Measurements from ENCODE around the gene DENND4A.

Gene DENND4A

DNA sequence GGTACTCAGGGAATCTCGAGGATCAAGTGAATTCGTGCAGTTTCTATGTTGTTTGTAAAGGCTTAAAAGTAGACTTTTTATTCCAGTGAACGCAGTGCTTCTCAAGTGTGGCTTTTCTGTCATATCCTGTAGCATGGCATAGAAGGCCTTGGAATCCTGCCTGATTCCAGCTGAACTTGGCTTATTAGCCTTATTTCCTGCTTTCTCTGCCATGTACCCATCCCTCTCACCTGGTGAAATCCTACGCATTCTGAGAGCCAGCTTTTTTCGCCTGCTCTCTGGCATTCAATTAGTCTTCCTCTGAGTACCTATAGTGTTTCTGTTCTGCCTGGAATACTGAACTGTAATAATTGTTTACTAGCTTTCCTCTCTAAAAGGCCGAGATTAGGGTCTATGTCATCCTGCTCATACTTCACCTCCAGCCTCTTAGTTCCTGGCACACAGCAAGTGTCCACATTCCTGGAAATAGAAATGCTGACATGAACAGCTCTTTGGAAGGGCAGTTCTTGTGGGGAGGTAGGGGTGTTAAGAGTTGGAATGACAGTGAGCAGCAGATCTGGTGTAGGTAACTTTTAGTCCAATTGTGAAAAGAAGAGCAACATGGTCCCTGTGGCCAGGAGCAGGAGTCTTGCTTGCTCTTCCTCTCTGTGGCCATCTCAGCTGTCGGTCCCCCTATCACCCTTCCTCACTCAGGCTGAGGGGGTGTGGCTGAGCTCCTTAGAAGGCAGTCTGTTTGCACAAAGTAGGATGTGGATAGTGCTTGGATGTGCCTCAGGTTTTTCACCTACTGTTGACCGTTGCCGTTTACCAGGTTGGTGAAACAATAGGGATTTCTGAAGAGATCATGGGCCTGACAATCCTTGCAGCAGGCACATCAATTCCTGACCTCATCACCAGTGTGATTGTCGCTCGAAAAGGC lies 140.0 kb downstream of the DENND4A start:
- no peak overlapping the region for H2AFZ ChIP-seq (ENCODE audit: low read length)
- no peak overlapping the region for H2BK12ac ChIP-seq (ENCODE audit: low read length)
- H3K14ac ChIP-seq (ENCODE audit: low read length) = no peak overlapping the region
- H3K4me2 ChIP-seq (ENCODE audit: insufficient read depth, low read length, poor library complexity, severe bottlenecking) = no peak overlapping the region
- no peak overlapping the region for H3K27ac ChIP-seq (replicated peaks; ENCODE audit: low read length)
- H3K36me3 ChIP-seq (replicated peaks in 1 of 2; ENCODE audit: control insufficient read depth in 2 of 2, insufficient read depth in 2 of 2, low read length in 2 of 2) = peaks cover 0 to 14% of the 10 kb centered on the region in 2 donors
- H3K18ac ChIP-seq (ENCODE audit: low read length) = no peak overlapping the region
- H3K9ac ChIP-seq (ENCODE audit: low read depth, low read length, poor library complexity) = no peak overlapping the region
- no CpG with 5 or more reads among the region's 11 CpGs for WGBS, 2 donors (ENCODE audit: extremely low coverage in 2 of 2, insufficient read length in 2 of 2, insufficient replicate concordance in 1 of 2)
- no peaks in the 10 kb centered on the region for H3K79me1 ChIP-seq (ENCODE audit: low read depth, low read length)
- H3K23ac ChIP-seq (ENCODE audit: low read depth, low read length, poor library complexity) = no peak overlapping the region
- no peak overlapping the region for H3K4ac ChIP-seq (ENCODE audit: low read length)
- H3K4me1 ChIP-seq (ENCODE audit: control insufficient read depth in 2 of 2, insufficient read depth in 1 of 2, low read depth in 1 of 2, low read length in 2 of 2) = peaks cover 0 to 3% of the 10 kb centered on the region in 2 donors
- H4K91ac ChIP-seq (ENCODE audit: low read depth, low read length, poor library complexity) = no peak overlapping the region
- peak overlapping the region in 1 of 2 donors; percentile 26 for H3K4me3 ChIP-seq (ENCODE audit: low read length in 2 of 2)
- no peaks in the 10 kb centered on the region for H3K27me3 ChIP-seq (ENCODE audit: control insufficient read depth in 3 of 3, insufficient read depth in 3 of 3, low read depth in 1 of 3, low read length in 3 of 3)
- no peak overlapping the region for H4K8ac ChIP-seq (ENCODE audit: low read depth, low read length)
- DNase-seq (ENCODE audit: low spot score) = no peak
- H2BK5ac ChIP-seq (ENCODE audit: low read length) = no peak overlapping the region
- H3K9me3 ChIP-seq (replicated peaks in 1 of 2; ENCODE audit: control insufficient read depth in 2 of 2, insufficient read depth in 1 of 2, low read depth in 1 of 2, low read length in 2 of 2) = no peaks in the 10 kb centered on the region
- H2BK120ac ChIP-seq (ENCODE audit: low read depth, low read length) = no peak overlapping the region
- H2AK5ac ChIP-seq (ENCODE audit: low read depth, low read length) = no peak overlapping the region
- H2BK15ac ChIP-seq (ENCODE audit: low read length) = no peak overlapping the region

DNA sequence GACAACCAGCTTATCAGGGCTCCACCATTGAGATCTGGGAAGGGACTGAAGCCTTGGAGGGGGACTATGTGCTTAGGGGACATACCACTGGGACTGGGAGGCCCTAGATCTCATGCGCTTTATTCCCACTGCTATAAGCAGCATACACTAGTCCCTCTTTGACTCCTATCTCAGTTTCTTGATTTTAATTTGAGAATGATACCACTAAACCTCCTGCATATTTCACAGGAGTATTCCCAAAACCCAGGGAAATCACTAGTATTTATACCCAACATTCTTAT lies 141.1 kb downstream of the DENND4A start:
- H2BK15ac ChIP-seq (ENCODE audit: low read length) = no peak overlapping the region
- WGBS, 2 donors (ENCODE audit: extremely low coverage in 2 of 2, insufficient read length in 2 of 2, insufficient replicate concordance in 1 of 2) = no CpG with 5 or more reads among the region's 1 CpG
- H3K9me3 ChIP-seq (replicated peaks in 1 of 2; ENCODE audit: control insufficient read depth in 2 of 2, insufficient read depth in 1 of 2, low read depth in 1 of 2, low read length in 2 of 2) = no peaks in the 10 kb centered on the region
- DNase-seq (ENCODE audit: low spot score) = no peak
- H3K4ac ChIP-seq (ENCODE audit: low read length) = no peak overlapping the region
- H2AK5ac ChIP-seq (ENCODE audit: low read depth, low read length) = no peak overlapping the region
- H2AFZ ChIP-seq (ENCODE audit: low read length) = no peak overlapping the region
- H3K23ac ChIP-seq (ENCODE audit: low read depth, low read length, poor library complexity) = no peak overlapping the region
- no peak overlapping the region for H2BK120ac ChIP-seq (ENCODE audit: low read depth, low read length)
- H3K14ac ChIP-seq (ENCODE audit: low read length) = no peak overlapping the region
- no peak overlapping the region for H3K9ac ChIP-seq (ENCODE audit: low read depth, low read length, poor library complexity)
- H3K4me3 ChIP-seq (ENCODE audit: low read length in 2 of 2) = no peak overlapping the region
- H3K79me1 ChIP-seq (ENCODE audit: low read depth, low read length) = no peaks in the 10 kb centered on the region
- peaks cover 0 to 14% of the 10 kb centered on the region in 2 donors for H3K36me3 ChIP-seq (replicated peaks in 1 of 2; ENCODE audit: control insufficient read depth in 2 of 2, insufficient read depth in 2 of 2, low read length in 2 of 2)
- no peak overlapping the region for H3K18ac ChIP-seq (ENCODE audit: low read length)
- H3K4me2 ChIP-seq (ENCODE audit: insufficient read depth, low read length, poor library complexity, severe bottlenecking) = no peak overlapping the region
- H2BK12ac ChIP-seq (ENCODE audit: low read length) = no peak overlapping the region
- H3K4me1 ChIP-seq (ENCODE audit: control insufficient read depth in 2 of 2, insufficient read depth in 1 of 2, low read depth in 1 of 2, low read length in 2 of 2) = peaks cover 0 to 3% of the 10 kb centered on the region in 2 donors
- no peak overlapping the region for H2BK5ac ChIP-seq (ENCODE audit: low read length)
- H4K8ac ChIP-seq (ENCODE audit: low read depth, low read length) = no peak overlapping the region
- H4K91ac ChIP-seq (ENCODE audit: low read depth, low read length, poor library complexity) = no peak overlapping the region
- H3K27ac ChIP-seq (replicated peaks; ENCODE audit: low read length) = no peak overlapping the region
- H3K27me3 ChIP-seq (ENCODE audit: control insufficient read depth in 3 of 3, insufficient read depth in 3 of 3, low read depth in 1 of 3, low read length in 3 of 3) = no peaks in the 10 kb centered on the region

GRCh38 chr15:65650312-65651041 lies 141.6 kb downstream of the DENND4A start:
- Histone ChIP-seq H3K4me2 (ENCODE audit: insufficient read depth, low read length, poor library complexity, severe bottlenecking) (no peak overlapping the region), H4K8ac (ENCODE audit: low read depth, low read length) (no peak overlapping the region), H2BK15ac (ENCODE audit: low read length) (no peak overlapping the region), H3K4ac (ENCODE audit: low read length) (no peak overlapping the region), H3K4me3 (ENCODE audit: low read length in 2 of 2) (no peak overlapping the region), H3K9me3 (replicated peaks in 1 of 2; ENCODE audit: control insufficient read depth in 2 of 2, insufficient read depth in 1 of 2, low read depth in 1 of 2, low read length in 2 of 2) (no peaks in the 10 kb centered on the region), H4K91ac (ENCODE audit: low read depth, low read length, poor library complexity) (no peak overlapping the region), H3K23ac (ENCODE audit: low read depth, low read length, poor library complexity) (peak overlapping the region; percentile 20), H3K18ac (ENCODE audit: low read length) (no peak overlapping the region), H2BK120ac (ENCODE audit: low read depth, low read length) (no peak overlapping the region), H3K27ac (replicated peaks; ENCODE audit: low read length) (no peak overlapping the region), H3K27me3 (ENCODE audit: control insufficient read depth in 3 of 3, insufficient read depth in 3 of 3, low read depth in 1 of 3, low read length in 3 of 3) (no peaks in the 10 kb centered on the region), H3K9ac (ENCODE audit: low read depth, low read length, poor library complexity) (no peak overlapping the region), H3K36me3 (replicated peaks in 1 of 2; ENCODE audit: control insufficient read depth in 2 of 2, insufficient read depth in 2 of 2, low read length in 2 of 2) (peaks cover 0 to 13% of the 10 kb centered on the region in 2 donors), H2AK5ac (ENCODE audit: low read depth, low read length) (no peak overlapping the region), H3K14ac (ENCODE audit: low read length) (no peak overlapping the region), H3K4me1 (ENCODE audit: control insufficient read depth in 2 of 2, insufficient read depth in 1 of 2, low read depth in 1 of 2, low read length in 2 of 2) (peaks cover 0 to 3% of the 10 kb centered on the region in 2 donors), H2AFZ (ENCODE audit: low read length) (no peak overlapping the region), H3K79me1 (ENCODE audit: low read depth, low read length) (no peaks in the 10 kb centered on the region), H2BK12ac (ENCODE audit: low read length) (no peak overlapping the region), H2BK5ac (ENCODE audit: low read length) (no peak overlapping the region)
- DNase-seq (ENCODE audit: low spot score) = no peak
- WGBS, 2 donors (ENCODE audit: extremely low coverage in 2 of 2, insufficient read length in 2 of 2, insufficient replicate concordance in 1 of 2) = 100% methylated on average over 1 of the region's 12 CpGs; no CpG with 5 or more reads in 1 of the 2 donors

DNA sequence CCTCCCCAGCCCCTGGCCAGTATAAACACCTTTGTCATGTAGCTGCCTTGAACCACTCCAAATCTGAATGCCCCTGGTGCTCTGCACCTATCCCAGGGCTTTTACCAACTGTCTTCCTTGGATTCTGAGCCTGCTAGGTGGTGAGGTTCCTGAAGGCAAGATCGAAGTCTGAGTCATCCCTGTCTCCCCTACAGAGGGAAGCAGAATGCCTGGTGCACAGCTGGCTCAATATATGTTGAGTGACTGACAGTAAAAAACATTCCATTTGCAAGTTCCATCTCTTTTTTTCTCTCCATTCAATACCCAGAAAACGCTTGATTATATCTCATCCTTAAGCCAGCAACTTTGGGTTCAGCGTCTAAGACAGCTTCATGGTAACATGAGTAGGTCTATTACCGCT lies 145.6 kb downstream of the DENND4A start:
- no CpG with 5 or more reads among the region's 4 CpGs for WGBS, 2 donors (ENCODE audit: extremely low coverage in 2 of 2, insufficient read length in 2 of 2, insufficient replicate concordance in 1 of 2)
- no peak overlapping the region for H2BK120ac ChIP-seq (ENCODE audit: low read depth, low read length)
- H3K4me3 ChIP-seq (ENCODE audit: low read length in 2 of 2) = no peak overlapping the region

More for the DNA sequence above, 145.6 kb downstream of the DENND4A start:
- no peaks in the 10 kb centered on the region for H3K79me1 ChIP-seq (ENCODE audit: low read depth, low read length)
- no peak overlapping the region for H3K9ac ChIP-seq (ENCODE audit: low read depth, low read length, poor library complexity)
- H2BK12ac ChIP-seq (ENCODE audit: low read length) = no peak overlapping the region
- no peak overlapping the region for H3K4ac ChIP-seq (ENCODE audit: low read length)
- no peak overlapping the region for H4K91ac ChIP-seq (ENCODE audit: low read depth, low read length, poor library complexity)
- peaks cover 0 to 2% of the 10 kb centered on the region in 2 donors for H3K36me3 ChIP-seq (replicated peaks in 1 of 2; ENCODE audit: control insufficient read depth in 2 of 2, insufficient read depth in 2 of 2, low read length in 2 of 2)
- H3K4me2 ChIP-seq (ENCODE audit: insufficient read depth, low read length, poor library complexity, severe bottlenecking) = no peak overlapping the region
- no peak overlapping the region for H2AFZ ChIP-seq (ENCODE audit: low read length)
- H3K27me3 ChIP-seq (ENCODE audit: control insufficient read depth in 3 of 3, insufficient read depth in 3 of 3, low read depth in 1 of 3, low read length in 3 of 3) = no peaks in the 10 kb centered on the region
- no peak overlapping the region for H2BK15ac ChIP-seq (ENCODE audit: low read length)
- H3K27ac ChIP-seq (replicated peaks; ENCODE audit: low read length) = no peak overlapping the region
- no peak overlapping the region for H3K18ac ChIP-seq (ENCODE audit: low read length)
- no peak overlapping the region for H4K8ac ChIP-seq (ENCODE audit: low read depth, low read length)
- no peak for DNase-seq (ENCODE audit: low spot score)
- H3K23ac ChIP-seq (ENCODE audit: low read depth, low read length, poor library complexity) = no peak overlapping the region
- no peaks in the 10 kb centered on the region for H3K4me1 ChIP-seq (ENCODE audit: control insufficient read depth in 2 of 2, insufficient read depth in 1 of 2, low read depth in 1 of 2, low read length in 2 of 2)
- no peak overlapping the region for H3K14ac ChIP-seq (ENCODE audit: low read length)
- no peak overlapping the region for H2AK5ac ChIP-seq (ENCODE audit: low read depth, low read length)
- no peak overlapping the region for H2BK5ac ChIP-seq (ENCODE audit: low read length)
- H3K9me3 ChIP-seq (replicated peaks in 1 of 2; ENCODE audit: control insufficient read depth in 2 of 2, insufficient read depth in 1 of 2, low read depth in 1 of 2, low read length in 2 of 2) = no peaks in the 10 kb centered on the region
